HG03558 (cell line): Measurements from ENCODE around the gene ADAMTS12.
"Not testable (repeated sequence)": the region's sequence is repeated elsewhere in the genome, so short reads cannot be mapped to it uniquely, and the experiment has no call there.

Source experiments
- ATAC-seq: cut with Tn5 transposase; IDR thresholded peaks from one replicate; pipeline ENCODE4 v1.9.1; 2021; ENCODE audit warnings: moderate number of reproducible peaks; ENCODE audit not compliant: unreplicated experiment; ENCODE audit errors: extremely low read depth

Gene ADAMTS12

DNA sequence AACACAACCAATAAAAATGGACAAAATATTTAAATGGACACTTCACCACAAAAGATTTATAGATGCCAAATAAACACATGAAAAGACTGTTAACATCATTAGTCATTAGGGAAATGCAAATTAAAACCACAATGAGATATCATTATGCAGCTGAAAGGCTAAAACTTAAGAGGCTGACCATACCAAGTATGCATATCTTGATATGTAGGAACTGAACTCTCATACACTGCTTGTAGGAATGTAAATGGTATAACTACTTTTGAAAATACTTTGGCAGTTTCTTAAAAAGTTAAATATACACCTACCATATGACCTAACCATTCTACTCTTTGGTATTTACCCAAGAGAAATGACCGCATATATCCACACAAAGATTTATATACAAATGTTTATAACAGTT lies 13.6 kb upstream of the ADAMTS12 start:
- ATAC-seq = no peak

DNA sequence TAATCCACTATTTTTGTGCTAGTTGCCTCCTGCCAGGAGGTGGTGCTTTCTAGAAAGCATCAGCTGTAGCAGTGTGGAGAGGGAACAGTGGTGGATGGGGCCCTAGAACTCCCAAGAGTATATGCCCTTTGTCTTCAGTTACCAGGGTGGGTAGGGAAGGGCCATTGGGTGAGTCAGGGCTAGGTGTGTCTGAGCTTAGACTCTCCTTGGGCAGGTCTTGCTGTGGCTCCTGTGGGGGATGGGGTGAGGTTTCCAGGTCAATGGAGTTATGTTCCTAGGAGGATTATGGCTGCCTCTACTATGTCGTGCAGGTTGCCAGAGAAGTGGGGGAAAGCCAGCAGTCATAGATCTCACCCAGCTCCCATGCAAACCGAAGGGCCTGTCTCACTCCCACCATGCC lies 11.3 kb upstream of the ADAMTS12 start:
- no peak for ATAC-seq

DNA sequence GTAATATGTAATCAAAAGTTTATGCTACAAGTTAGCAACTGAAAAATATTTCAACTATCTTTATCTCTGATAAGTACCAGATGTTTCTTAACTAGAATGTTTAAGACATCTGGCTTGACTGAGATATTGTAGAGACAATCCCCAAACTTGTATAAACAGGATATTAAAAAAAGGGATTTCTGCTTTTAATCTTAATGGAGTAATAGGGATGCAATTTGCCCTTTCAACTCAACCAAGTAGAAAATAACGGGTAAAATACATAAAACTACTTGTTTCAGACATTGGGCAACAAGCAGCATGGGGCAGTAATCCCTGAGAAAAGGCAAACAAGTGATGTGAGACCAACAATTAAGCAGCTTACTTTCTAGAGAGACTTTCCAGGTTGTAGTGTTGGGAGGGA lies 9.4 kb upstream of the ADAMTS12 start:
- no peak for ATAC-seq

DNA sequence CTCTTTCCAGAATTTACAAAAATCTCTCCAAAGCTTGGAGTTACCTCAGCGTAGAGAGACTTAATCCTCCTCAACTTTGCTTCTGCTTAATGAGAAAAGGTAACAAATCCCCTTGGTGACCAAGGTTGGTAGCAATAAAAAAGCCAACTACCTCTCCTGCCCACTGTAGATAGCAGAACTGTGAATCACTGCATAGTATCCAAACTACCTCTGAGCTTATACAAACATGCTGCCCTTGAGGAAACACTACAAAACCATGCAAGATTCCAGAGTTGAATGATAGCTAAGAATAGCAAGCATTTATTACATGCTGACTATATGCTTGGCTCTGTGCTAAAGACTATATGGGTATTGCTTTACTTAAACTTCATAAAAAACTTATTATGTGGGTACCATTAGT lies 2.8 kb upstream of the ADAMTS12 start:
- ATAC-seq = no peak

GRCh38 chr5:33892620-33893137 lies 889 bp upstream of the ADAMTS12 start:
- ATAC-seq = no peak

GRCh38 chr5:33891446-33891787 lies 373 bp downstream of the ADAMTS12 start:
- ATAC-seq = no peak

- ATAC-seq = no peak
These were observed 1.4 kb downstream of the ADAMTS12 start for GRCh38 chr5:33890131-33891032.

DNA sequence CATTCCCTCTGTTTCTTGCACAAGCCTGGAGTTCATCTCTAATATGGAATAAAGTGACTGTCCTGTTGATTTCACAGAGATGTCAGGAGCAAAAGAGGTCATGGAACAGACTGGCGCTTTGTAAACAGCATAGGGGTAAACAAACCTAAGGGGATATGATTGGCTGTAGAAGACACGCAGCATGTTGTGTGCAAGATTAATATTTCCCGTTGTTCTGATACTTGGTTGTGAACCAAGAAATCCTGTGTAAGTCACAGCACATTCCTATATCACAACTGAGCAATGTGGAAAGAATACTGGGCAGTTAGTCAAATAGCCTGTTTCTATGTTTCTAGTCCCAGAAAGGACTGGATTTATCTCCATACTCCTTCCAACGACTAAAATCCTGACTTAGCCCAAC lies 3.2 kb downstream of the ADAMTS12 start:
- ATAC-seq = no peak

DNA sequence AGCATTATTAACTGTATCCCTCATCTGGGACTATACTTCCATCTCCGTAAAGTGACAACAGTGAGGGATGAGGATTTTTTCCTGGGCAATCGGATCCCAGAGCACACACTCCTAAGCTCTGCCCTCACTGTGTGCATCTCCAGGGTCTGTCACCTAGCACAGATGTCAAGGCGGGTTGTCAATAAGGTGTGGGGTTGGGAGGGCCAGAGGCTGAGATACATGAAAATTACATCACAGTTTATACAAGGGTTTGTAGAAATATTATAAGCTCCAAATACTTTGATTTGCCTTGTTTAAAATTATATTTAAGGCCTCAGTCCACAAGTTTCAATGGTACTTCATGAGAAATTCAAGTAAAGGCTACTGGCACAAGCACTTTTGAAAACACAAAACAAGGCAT lies 4.5 kb downstream of the ADAMTS12 start:
- ATAC-seq = no peak

GRCh38 chr5:33886283-33886682 lies 5.5 kb downstream of the ADAMTS12 start:
- no peak for ATAC-seq

DNA sequence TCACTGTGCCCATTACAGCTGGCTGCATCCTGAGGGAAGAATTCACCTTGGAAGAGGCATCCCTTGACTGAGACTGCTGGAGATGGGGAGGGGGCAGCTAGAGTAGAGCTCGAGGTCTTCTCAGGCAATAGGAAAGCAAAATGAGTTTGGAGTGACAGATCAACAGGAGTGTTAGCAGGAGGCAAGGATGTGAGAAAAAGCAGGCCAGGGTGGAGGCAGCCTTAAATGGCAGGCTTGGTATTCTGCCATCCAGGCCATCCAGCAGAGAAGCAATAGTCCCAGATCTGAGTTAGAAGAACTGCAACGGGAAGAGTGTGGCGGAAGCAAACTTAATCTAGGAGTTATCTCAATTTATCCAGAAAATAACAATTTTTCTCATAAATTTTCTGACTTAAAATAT lies 6.1 kb downstream of the ADAMTS12 start:
- ATAC-seq = no peak

DNA sequence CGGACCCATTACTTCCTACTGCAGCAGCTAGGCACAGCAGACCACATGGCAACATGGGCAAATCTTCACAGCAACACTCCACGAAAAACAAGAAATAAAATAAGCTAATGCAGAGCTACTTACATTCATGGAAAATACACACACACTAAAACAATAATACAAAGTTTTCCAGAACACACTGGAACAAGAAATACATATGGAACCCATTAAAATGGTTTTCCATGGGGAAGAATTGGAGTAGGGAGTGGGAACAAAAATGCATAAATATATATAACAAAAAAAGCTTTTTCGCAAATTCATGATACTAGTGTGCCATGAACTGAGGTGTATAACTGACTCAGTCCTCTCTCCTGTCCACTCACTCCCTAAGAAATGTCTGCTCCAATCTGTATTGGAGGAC lies 8.3 kb downstream of the ADAMTS12 start:
- no peak for ATAC-seq

GRCh38 chr5:33880319-33880718 lies 11.5 kb downstream of the ADAMTS12 start:
- ATAC-seq = no peak

GRCh38 chr5:33877449-33877848 lies 14.3 kb downstream of the ADAMTS12 start:
- ATAC-seq = no peak

- no peak for ATAC-seq
These were observed 24.5 kb downstream of the ADAMTS12 start for GRCh38 chr5:33867241-33867640.

DNA sequence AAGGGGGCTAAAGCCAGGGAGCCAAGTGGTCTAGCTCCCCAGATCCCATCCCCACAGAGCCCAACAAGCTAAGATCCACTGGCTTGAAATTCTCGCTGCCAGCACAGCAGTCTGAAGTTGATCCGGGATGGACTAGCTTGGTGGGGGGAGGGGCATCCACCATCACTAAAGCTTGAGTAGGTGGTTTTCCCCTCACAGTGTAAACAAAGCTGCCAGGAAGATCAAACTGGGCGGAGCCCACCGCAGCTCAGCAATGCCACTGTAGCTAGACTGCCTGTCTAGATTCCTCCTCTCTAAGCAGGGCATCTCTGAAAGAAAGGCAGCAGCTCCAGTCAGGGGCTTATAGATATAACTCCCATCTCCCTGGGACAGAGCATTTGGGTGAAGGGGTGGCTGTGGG lies 32.6 kb downstream of the ADAMTS12 start:
- not testable (repeated sequence) for ATAC-seq

DNA sequence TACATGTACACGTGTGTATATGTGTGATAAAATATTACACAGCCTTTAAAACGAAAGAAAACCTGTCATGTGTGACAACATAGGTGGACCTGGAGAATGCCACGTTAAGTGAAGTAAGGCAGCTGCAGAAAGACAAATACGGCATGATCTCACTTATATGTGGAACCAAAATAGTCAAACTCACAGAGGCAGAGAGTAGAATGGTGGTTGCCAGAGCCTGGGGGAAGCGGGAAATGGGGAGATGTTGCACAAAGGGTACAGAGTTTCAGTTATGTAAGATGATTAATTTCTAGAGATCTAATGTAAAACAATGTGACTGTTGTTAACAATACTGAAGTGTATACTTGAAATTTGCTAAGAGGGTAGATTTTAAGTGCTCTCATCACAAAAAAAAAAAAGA lies 34.8 kb downstream of the ADAMTS12 start:
- ATAC-seq = peak; percentile 77

DNA sequence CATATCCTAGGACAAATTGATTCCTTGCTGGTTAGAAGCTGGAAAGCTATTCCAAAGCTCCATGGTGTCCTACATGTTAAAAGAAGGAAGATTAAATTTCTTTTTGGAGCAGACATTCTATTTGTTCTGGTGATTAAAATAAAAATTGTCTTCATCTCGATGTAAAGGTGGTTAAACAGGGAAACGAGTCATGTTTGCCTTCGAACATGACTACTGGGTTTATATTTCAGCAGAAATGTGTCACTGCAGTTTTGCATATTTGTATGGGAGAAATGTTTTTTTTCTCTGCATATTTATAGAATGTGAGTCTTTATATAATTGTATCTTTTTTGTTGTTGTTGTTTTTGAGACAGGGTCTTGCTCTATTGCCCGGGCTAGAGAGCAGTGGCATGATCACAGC lies 36.4 kb downstream of the ADAMTS12 start:
- no peak for ATAC-seq

GRCh38 chr5:33854733-33855151 lies 37.0 kb downstream of the ADAMTS12 start:
- ATAC-seq = no peak

DNA sequence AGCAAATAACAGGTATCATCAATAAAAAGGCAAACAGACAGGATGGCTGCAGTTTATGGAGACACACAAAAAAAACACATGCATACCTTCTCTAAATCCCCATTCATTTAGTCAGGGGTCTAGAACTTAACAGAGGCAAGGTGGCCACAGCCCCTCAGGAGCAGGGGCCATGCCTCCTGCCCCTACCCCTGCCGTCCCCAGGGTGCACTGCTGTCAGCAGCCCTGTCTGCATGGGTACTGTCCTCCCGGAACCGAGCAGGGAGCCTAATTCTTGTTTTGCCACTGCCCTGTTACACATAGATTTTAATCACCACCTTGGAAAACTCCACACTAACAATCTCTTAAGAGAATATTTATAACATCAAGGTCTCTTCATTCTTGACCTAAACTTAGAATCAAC lies 39.0 kb downstream of the ADAMTS12 start:
- ATAC-seq = no peak

DNA sequence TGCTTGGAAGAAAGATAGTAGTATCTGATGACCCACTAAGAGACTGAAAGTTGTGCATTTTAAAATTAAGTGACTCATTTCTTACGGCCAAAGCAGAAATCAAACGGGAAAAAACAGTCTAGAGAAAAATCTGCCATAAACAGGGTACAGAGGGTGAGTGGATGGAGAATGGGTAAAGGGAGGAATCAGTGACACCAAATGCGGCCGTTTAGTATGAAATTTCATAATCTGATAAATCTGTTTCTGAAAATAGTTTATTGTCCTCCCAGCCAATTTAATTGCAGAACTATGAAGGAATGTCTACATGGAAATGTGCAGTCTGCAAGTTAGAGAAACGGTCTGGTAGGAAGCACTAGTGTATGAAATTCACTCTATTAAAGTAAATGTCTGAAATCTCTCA lies 39.5 kb downstream of the ADAMTS12 start:
- no peak for ATAC-seq

GRCh38 chr5:33850100-33850594 lies 41.6 kb downstream of the ADAMTS12 start:
- ATAC-seq = peak; percentile 96
